ENCODE results near the gene PROS1. TPM values are rescaled to one million over a fixed set of nuclear protein-coding genes. Genes with fewer than 3 reads are reported as not detected.

Gene PROS1
- total RNA-seq, 4 donors from 2014 or later, result 2.2 to 25.5 (median 12.9) TPM

DNA sequence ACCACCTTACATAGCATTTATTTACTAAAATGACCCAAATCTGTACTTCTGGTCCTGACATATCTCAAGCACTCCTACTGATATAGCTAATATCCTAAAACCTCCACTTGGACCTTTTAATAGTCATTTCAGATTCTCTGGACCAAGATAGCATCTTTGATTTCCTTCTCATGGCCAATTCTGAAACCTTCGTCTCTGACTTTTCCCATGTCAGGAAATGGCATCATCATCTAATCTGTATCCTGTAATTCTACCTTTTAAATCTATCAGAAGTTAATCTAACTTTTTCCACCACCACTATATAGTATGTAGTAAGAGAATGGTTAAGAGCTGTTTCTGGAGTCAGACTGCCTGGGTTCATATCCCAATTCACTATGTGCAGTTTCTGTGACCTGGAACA lies 38.5 kb upstream of the PROS1 start:
- in situ Hi-C loops (cut with MboI; ENCODE audit: low pct_ligation_motif_present in 1 of 4, low pct_unique_long_range_greater_than_20kb in 1 of 4, low sequenced_read_pairs in 3 of 4) (no loop called here), intact Hi-C loops (cut with DNase I; ENCODE audit: low total_unique reads) (no loop called here)
- H3K36me3 ChIP-seq, result peaks cover 0 to 11% (median 0%) of the 10 kb centered on the region in 4 donors

DNA sequence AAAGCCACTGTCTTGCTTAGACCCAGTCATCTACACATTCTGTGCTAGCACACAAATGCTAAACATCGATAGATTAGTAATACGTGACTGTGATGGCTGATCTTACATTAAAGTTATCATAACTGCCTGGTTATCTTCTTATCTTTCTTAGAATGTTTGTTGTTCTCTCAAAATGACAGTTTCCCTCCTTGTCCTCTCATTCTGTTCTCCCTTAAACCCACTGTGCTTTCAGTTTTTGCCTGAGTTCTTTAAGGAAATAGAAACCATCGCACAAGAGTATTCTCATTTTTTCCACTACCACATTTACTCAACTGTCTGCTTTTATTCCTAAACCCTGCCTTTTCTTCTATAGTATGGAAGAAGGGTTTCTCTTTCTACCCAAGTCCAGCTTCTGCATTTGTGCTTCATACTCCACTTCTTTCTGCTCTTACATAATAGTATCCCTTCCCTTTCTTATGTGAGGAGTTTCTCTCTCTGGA lies 37.6 kb upstream of the PROS1 start:
- 55 to 73% methylated on average over 3 of the region's 3 CpGs for WGBS, 2 donors (ENCODE audit: low coverage in 1 of 2)
- DNase-seq, result no peak
- no peak for TF ChIP-seq POLR2AphosphoS5 (IDR thresholded peaks at IDR 0.05)
- TF ChIP-seq POLR2A (IDR thresholded peaks at IDR 0.05), result no peak
- TF ChIP-seq, protein P1, sequence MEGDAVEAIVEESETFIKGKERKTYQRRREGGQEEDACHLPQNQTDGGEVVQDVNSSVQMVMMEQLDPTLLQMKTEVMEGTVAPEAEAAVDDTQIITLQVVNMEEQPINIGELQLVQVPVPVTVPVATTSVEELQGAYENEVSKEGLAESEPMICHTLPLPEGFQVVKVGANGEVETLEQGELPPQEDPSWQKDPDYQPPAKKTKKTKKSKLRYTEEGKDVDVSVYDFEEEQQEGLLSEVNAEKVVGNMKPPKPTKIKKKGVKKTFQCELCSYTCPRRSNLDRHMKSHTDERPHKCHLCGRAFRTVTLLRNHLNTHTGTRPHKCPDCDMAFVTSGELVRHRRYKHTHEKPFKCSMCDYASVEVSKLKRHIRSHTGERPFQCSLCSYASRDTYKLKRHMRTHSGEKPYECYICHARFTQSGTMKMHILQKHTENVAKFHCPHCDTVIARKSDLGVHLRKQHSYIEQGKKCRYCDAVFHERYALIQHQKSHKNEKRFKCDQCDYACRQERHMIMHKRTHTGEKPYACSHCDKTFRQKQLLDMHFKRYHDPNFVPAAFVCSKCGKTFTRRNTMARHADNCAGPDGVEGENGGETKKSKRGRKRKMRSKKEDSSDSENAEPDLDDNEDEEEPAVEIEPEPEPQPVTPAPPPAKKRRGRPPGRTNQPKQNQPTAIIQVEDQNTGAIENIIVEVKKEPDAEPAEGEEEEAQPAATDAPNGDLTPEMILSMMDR (IDR thresholded peaks at IDR 0.05), result no peak
- no peak for TF ChIP-seq EP300 (IDR thresholded peaks at IDR 0.05; ENCODE audit: low read depth)
- in situ Hi-C loops (cut with MboI; ENCODE audit: low pct_ligation_motif_present in 1 of 4, low pct_unique_long_range_greater_than_20kb in 1 of 4, low sequenced_read_pairs in 3 of 4) (no loop called here), intact Hi-C loops (cut with DNase I; ENCODE audit: low total_unique reads) (no loop called here)
- H3K4me3 ChIP-seq, result no peak overlapping the region
- no peak overlapping the region for H3K27ac ChIP-seq
- H3K9me3 ChIP-seq, result no peaks in the 10 kb centered on the region
- peaks cover 0 to 11% (median 0%) of the 10 kb centered on the region in 4 donors for H3K36me3 ChIP-seq
- H3K27me3 ChIP-seq, result no peaks in the 10 kb centered on the region
- no peaks in the 10 kb centered on the region for H3K4me1 ChIP-seq

More for the DNA sequence above, 38.5 kb upstream of the PROS1 start:
- Histone ChIP-seq H3K4me1 (no peaks in the 10 kb centered on the region), H3K27ac (no peak overlapping the region), H3K9me3 (no peaks in the 10 kb centered on the region), H3K4me3 (no peak overlapping the region), H3K27me3 (no peaks in the 10 kb centered on the region)
- TF ChIP-seq EP300 (IDR thresholded peaks at IDR 0.05; ENCODE audit: low read depth), result no peak
- no peak for DNase-seq
- WGBS, 2 donors (ENCODE audit: low coverage in 1 of 2), result 84 to 85% methylated on average over 1 of the region's 1 CpG

DNA sequence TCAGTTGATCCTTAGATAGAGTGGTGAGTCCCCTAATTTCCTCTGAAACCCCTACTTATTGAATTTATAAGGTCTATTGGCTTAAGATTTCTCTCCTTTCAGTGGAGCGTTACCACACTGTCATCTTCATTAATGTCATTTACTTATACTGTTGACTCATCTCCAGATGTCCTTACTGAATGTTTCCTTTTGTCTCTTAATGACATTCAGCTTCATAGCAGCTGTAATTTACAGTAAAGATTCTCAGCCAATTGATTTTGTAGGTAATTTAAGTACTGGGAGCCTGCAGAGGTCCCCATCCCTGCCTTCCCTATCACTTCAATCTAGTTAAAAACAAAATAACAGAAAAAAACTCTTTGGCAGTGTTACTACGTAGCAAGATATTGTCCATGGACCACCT lies 35.9 kb upstream of the PROS1 start:
- in situ Hi-C loops (cut with MboI; ENCODE audit: low pct_ligation_motif_present in 1 of 4, low pct_unique_long_range_greater_than_20kb in 1 of 4, low sequenced_read_pairs in 3 of 4) (loop anchor here in 1 of 4 donors (5.0 kb wide), 1 partner anchor 68 kb away; no protein-coding TSS in a partner anchor), intact Hi-C loops (cut with DNase I; ENCODE audit: low total_unique reads) (no loop called here)
- H3K4me3 ChIP-seq, result no peak overlapping the region
- no peaks in the 10 kb centered on the region for H3K27me3 ChIP-seq
- DNase-seq, result no peak
- peaks cover 0 to 8% (median 1%) of the 10 kb centered on the region in 4 donors for H3K4me1 ChIP-seq
- no peaks in the 10 kb centered on the region for H3K9me3 ChIP-seq
- no peak overlapping the region for H3K27ac ChIP-seq
- TF ChIP-seq POLR2A (IDR thresholded peaks at IDR 0.05) (no peak), POLR2AphosphoS5 (IDR thresholded peaks at IDR 0.05) (no peak)
- TF ChIP-seq, protein P1 (IDR thresholded peaks at IDR 0.05), result no peak
- peaks cover 0 to 4% (median 0%) of the 10 kb centered on the region in 4 donors for H3K36me3 ChIP-seq
- 95 to 100% methylated on average over 2 of the region's 2 CpGs for WGBS, 2 donors (ENCODE audit: low coverage in 1 of 2)

DNA sequence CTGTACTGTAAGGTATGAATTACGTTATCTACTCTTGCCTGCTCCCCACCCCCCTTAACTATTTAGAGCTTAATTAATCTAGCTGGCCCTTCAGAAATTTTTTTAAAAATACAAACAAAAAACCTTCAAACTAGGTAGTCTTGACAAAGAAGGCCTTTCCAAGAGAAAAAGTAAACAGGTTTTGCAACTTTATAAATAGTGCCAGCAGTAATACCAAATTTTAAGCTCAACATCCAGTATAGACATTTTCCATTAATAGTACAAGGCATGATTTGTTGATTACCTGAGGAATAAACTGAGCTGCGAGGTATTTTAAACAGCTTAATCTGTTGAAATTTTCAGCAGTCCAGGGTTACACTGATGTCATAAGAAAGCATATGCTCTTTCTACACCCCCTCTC lies 34.6 kb upstream of the PROS1 start:
- H3K4me3 ChIP-seq, result no peak overlapping the region
- intact Hi-C loops (cut with DNase I; ENCODE audit: low total_unique reads), result no loop called here
- WGBS, 2 donors (ENCODE audit: low coverage in 1 of 2), result 81 to 100% methylated on average over 1 to 2 of the region's 2 CpGs
- no peaks in the 10 kb centered on the region for H3K36me3 ChIP-seq
- no peaks in the 10 kb centered on the region for H3K9me3 ChIP-seq
- peaks cover 0 to 13% (median 2%) of the 10 kb centered on the region in 4 donors for H3K4me1 ChIP-seq
- no peak overlapping the region for H3K27ac ChIP-seq
- no peaks in the 10 kb centered on the region for H3K27me3 ChIP-seq
- TF ChIP-seq, protein P1 (IDR thresholded peaks at IDR 0.05), result no peak
- in situ Hi-C loops (cut with MboI; ENCODE audit: low pct_ligation_motif_present in 1 of 4, low pct_unique_long_range_greater_than_20kb in 1 of 4, low sequenced_read_pairs in 3 of 4), result loop anchor here in 1 of 4 donors (5.0 kb wide), 1 partner anchor 69 kb away; no protein-coding TSS in a partner anchor
- DNase-seq, result no peak
